HK-2 (cell line): ENCODE results near the gene LYPLAL1.
A peak's percentile ranks its signal among the peaks of the same experiment; 100 is the strongest.

Experiments
- DNase-seq: peaks from one replicate; pipeline ENCODE4 v3.0.0-alpha.2; 2018; ENCODE audit not compliant: unreplicated experiment

LYPLAL1 gene

GRCh38 chr1:219173758-219174459 lies at the start of gene LYPLAL1:
LYPLAL1 (plus strand) TSS chr1:219173878; CDS start chr1:219173891, 13 bp downstream.
- DNase-seq, result peak; percentile 95

GRCh38 chr1:219124163-219124562 lies 49.5 kb upstream of the LYPLAL1 start:
- no peak for DNase-seq

GRCh38 chr1:219125342-219125741 lies 48.3 kb upstream of the LYPLAL1 start:
- DNase-seq, result no peak

GRCh38 chr1:219126377-219126776 lies 47.3 kb upstream of the LYPLAL1 start:
- no peak for DNase-seq

- peak; percentile 5 for DNase-seq
These were observed 44.7 kb upstream of the LYPLAL1 start for GRCh38 chr1:219128957-219129356.

GRCh38 chr1:219130366-219130935 lies 43.2 kb upstream of the LYPLAL1 start:
- DNase-seq, result no peak

GRCh38 chr1:219132939-219133338 lies 40.7 kb upstream of the LYPLAL1 start:
- no peak for DNase-seq

GRCh38 chr1:219138747-219139146 lies 34.9 kb upstream of the LYPLAL1 start:
- DNase-seq, result no peak

- no peak for DNase-seq
These were observed 33.3 kb upstream of the LYPLAL1 start for GRCh38 chr1:219140303-219140877.

GRCh38 chr1:219143735-219144134 lies 29.9 kb upstream of the LYPLAL1 start:
- no peak for DNase-seq

- DNase-seq, result no peak
These were observed 28.9 kb upstream of the LYPLAL1 start for GRCh38 chr1:219144658-219145315.

- no peak for DNase-seq
These were observed 26.1 kb upstream of the LYPLAL1 start for GRCh38 chr1:219147571-219148019.

GRCh38 chr1:219149009-219149577 lies 24.6 kb upstream of the LYPLAL1 start:
- no peak for DNase-seq

- DNase-seq, result no peak
These were observed 23.7 kb upstream of the LYPLAL1 start for GRCh38 chr1:219149953-219150352.

GRCh38 chr1:219150913-219151312 lies 22.8 kb upstream of the LYPLAL1 start:
- no peak for DNase-seq

- no peak for DNase-seq
These were observed 22.2 kb upstream of the LYPLAL1 start for GRCh38 chr1:219151467-219151866.

GRCh38 chr1:219152751-219153150 lies 20.9 kb upstream of the LYPLAL1 start:
- DNase-seq, result no peak

- DNase-seq, result no peak
These were observed 20.0 kb upstream of the LYPLAL1 start for GRCh38 chr1:219153723-219154122.

- no peak for DNase-seq
These were observed 18.5 kb upstream of the LYPLAL1 start for GRCh38 chr1:219155135-219155534.

GRCh38 chr1:219159946-219160645 lies 13.6 kb upstream of the LYPLAL1 start:
- no peak for DNase-seq

GRCh38 chr1:219160967-219161366 lies 12.7 kb upstream of the LYPLAL1 start:
- DNase-seq, result no peak

GRCh38 chr1:219161371-219161770 lies 12.3 kb upstream of the LYPLAL1 start:
- DNase-seq, result no peak
